Liver (tissue), 3 donors: ENCODE results near the gene CDKN1B.

Source experiments
- ATF3 ChIP-seq: IDR thresholded peaks from 2 replicates; pipeline ENCODE4 v1.6.1; 2016; ENCODE audit warnings: antibody characterized with exemption
- CTCF ChIP-seq: fragments of 150-350 bp; IDR thresholded peaks from 2 replicates; pipeline ENCODE4 v1.5.1; 2017; ENCODE audit warnings: improper control_type of control experiment, low read depth, low read length; ENCODE audit not compliant: missing input control
- JUND ChIP-seq, 2 donors: IDR thresholded peaks; 2 replicates each; pipeline ENCODE4 v1.6.1; 2016; ENCODE audit warnings: antibody characterized with exemption in 2 of 2
- MAX ChIP-seq: IDR thresholded peaks from 2 replicates; pipeline ENCODE4 v1.6.1; 2016; ENCODE audit warnings: antibody characterized with exemption
- NR2F2 ChIP-seq: IDR thresholded peaks from 2 replicates; pipeline ENCODE4 v1.6.1; 2016; ENCODE audit warnings: antibody characterized with exemption
- REST ChIP-seq: IDR thresholded peaks from 2 replicates; pipeline ENCODE4 v1.6.1; 2016; ENCODE audit warnings: antibody characterized with exemption, mild to moderate bottlenecking
- TAF1 ChIP-seq: conservative IDR thresholded peaks from 2 replicates; pipeline ENCODE4 v1.6.1; 2016; ENCODE audit warnings: antibody characterized with exemption, mild to moderate bottlenecking
- YY1 ChIP-seq: IDR thresholded peaks from 2 replicates; pipeline ENCODE4 v1.6.1; 2016; ENCODE audit warnings: antibody characterized with exemption, mild to moderate bottlenecking
- ZBTB33 ChIP-seq: IDR thresholded peaks from 2 replicates; pipeline ENCODE4 v1.6.1; 2016; ENCODE audit warnings: antibody characterized with exemption
- donor health status: healthy.
- donor health status: healthy.

- TF ChIP-seq CTCF (no peak), ATF3 (no peak), REST (no peak), YY1 (no peak), TAF1 (no peak), ZBTB33 (no peak), NR2F2 (no peak), MAX (no peak), JUND (IDR thresholded peaks at IDR 0.05) (no peak)
Measured at GRCh38 chr12:12734054-12734453, 16.9 kb downstream of the CDKN1B start.
